ENCODE results near the gene SPNS2. TPM values are rescaled to one million over a fixed set of nuclear protein-coding genes. Genes with fewer than 3 reads are reported as not detected.

The SPNS2 gene
- polyA plus RNA-seq, 10 donors = 4.1 to 10.2 (median 7.1) TPM

DNA sequence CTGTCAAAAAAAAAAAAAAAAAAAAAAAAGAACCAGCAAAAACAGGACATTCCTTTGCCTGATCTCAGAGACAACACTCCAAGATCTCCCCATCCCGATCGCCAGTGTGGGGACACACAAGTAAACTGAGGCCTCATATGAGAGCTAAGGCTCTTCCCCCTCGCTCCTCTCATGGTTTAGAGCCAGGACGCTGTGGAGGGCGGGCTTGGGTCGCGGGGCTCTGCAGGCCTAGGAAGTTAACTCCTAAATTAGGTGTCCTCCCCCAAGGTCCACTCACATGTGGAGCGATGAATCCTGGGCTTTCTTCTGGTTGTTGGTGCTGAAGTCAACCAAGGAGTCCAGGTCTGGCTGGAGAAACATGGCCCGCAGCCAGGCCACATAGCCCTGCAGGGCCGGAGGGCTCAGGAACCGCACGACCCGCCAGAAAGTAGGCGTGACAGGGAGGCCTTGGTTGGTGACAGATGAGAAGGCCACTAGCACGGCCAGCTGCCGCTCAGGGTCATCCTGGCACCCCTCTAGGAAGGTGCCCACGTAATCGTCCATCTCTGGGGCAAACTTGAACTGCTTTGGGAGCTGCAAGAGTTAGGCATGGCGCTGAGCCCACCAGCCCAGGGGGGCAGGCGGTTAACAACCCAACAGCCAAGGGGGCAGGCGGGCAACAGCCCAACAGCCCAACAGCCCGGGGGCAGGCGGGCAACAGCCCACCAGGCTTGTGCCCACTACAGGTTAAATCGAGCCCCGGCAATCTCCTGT lies 51.3 kb downstream of the SPNS2 start:
- DNase-seq = no peak

DNA sequence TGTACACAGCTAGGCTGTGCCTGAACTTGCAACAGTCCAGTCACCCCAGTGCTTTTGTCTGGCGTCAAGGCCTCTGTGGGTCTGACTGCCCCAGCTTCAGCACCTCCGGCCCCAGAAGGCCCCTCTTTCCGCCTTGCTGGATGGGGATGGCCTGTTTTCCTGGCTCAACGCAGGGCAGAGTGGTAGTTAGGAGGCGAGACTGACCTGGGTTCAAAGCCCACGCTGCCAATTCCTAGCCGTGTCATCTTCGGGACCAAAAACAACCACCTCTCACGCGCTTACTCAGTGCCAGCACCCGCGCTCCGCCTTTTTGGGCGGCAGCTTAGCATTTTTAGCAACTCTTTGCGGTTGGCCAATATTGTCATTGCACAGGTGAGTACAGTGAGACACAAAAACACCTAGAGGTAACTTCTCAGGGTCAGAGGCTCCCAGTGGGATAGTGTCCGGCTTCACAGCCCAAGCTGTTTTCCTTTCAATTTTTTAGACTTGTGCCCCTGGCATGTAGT lies 51.9 kb downstream of the SPNS2 start:
- DNase-seq = no peak

DNA sequence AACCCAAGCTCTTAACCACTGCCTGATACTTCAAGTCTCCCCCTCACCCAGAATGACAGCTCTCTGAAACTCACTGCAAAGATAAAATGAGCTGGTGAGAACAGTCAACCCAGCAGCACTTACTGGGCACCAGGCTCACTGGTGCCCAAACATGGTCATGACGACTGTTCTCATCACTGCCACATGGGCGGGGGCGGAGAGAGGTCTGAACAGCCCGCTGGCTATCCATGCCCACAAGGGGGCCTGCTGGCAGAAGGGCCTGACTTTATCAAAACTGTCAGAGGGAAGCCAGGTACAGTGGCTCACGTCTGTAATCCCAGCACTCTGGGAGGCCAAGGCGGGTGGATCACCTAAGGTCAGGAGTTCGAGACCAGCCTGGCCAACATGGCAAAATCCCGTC lies 52.5 kb downstream of the SPNS2 start:
- DNase-seq = no peak

DNA sequence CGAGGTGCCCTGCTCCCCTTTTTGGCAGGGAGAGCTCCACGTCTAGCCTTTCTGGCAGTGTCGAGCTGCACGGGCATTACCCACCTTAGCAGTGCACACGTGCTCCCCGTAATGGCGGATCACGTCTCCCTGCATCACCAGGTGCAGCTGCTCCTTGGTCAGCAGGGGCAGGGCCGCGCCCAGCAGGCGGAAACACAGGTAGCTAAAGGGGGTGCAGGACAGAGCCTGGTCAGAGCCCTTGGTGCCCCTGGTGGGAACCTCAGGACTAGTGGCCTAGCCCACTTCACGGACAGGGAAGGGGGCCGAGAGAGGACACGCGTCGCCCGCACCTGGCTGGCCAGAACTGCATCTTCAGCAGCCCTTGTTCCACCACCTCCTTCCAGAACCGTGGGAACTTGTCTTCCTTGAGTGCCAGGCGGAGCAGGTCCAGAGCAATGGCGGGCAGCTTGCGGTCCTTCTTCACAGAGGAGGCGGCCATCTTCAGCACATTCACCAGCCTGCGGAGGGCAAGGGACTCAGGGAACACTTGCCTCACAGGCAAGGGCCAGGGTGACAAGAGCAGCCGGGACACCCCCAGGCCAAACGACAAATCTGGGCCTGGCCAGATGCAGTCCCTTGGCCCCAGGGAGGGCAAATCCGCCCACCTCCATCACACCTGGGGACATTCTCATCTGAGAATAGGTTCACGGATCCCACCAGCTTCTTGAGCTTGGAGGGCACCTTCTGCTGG lies 53.3 kb downstream of the SPNS2 start:
- no peak for DNase-seq

DNA sequence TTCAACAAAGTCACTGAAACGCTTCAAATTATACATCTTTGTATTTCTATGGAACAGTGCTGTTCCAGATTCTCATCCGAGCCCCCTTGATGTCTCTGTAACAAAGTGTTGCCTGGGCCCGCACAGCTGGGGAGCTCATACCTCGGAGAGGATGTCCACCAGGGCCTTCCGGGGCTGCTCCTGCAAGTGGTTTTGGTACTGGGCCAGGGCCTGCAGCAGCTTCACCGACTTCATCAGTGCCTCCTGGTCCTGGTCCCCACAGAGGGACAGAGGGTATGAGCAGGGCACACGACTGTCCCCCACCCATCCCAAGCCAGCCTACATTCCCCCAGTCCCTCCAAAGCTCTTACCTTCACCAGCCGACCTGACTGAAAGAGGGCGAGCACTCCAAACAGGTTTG lies 55.0 kb downstream of the SPNS2 start:
- no peak for DNase-seq

DNA sequence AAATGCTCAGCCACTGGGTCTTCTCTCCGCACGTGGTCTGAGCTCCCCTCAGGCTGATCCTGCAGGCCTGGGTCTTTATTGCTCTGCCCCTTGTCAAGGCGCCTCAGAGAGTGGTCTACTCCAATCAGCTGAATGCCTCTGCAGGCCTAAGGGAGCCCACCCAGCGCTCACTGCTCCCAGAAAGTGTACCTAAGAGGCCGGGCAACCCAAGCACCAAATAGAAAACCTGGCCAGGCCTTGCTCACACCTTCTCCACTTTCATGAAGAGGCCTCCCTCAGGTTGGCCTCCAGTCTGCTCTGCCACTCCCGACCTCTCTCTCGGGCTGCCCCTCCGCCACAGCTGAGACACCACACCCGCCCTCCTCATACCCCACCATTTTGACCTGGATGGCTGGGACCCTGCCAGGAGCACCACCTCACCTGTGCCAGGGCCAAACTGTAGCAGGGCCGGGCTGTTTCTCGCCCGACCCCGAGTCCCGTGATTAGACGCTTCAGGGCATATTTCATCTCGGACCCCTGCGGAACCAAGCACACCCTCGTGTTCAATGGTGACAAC lies 55.8 kb downstream of the SPNS2 start:
- no peak for DNase-seq

DNA sequence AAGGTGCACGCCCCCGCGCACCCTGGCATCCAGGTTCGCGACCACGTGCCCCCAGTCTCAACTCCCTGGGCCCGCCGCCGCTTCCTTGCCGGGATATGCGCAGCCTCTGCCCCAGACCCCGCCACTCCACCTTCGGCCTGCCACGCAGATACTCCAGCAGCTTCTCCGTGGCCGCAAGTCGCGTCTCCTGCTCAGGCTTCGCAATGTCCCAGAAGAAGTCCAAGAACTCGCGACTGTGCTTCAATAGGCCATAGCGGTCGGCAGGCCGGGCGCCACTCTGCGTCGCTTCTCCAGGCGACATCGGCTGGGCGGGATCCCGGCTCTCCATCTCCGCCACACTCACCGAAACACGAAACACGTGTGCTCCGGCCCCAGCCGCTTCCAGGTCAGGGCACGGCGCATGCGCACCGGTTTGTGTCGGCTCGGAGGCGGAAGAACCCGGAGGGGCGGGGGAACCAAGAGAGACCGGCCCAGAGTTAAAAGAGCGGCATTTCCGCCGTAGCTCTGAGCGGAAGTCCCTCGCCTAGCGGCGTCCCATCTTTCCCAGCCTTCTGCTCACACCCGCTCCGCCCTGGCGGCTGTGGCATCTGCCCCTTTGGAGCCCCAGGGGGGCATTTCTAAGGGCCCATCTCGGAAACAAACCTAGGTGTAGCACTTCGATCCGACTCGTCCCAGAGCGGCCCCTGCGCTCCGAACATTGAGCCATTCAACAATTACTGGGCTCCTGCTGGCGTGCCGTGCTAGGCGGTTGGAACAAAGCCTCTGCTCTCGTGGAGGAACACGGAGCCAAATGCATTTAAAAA lies 56.5 kb downstream of the SPNS2 start, which contains the start of gene MYBBP1A:
TSS of gene MYBBP1A (minus strand) at position 388 of the 803 bp plus-strand sequence. CDS start at position 328, 60 bp downstream.
- peak; percentile 94 to 98 (median 97) for DNase-seq

DNA sequence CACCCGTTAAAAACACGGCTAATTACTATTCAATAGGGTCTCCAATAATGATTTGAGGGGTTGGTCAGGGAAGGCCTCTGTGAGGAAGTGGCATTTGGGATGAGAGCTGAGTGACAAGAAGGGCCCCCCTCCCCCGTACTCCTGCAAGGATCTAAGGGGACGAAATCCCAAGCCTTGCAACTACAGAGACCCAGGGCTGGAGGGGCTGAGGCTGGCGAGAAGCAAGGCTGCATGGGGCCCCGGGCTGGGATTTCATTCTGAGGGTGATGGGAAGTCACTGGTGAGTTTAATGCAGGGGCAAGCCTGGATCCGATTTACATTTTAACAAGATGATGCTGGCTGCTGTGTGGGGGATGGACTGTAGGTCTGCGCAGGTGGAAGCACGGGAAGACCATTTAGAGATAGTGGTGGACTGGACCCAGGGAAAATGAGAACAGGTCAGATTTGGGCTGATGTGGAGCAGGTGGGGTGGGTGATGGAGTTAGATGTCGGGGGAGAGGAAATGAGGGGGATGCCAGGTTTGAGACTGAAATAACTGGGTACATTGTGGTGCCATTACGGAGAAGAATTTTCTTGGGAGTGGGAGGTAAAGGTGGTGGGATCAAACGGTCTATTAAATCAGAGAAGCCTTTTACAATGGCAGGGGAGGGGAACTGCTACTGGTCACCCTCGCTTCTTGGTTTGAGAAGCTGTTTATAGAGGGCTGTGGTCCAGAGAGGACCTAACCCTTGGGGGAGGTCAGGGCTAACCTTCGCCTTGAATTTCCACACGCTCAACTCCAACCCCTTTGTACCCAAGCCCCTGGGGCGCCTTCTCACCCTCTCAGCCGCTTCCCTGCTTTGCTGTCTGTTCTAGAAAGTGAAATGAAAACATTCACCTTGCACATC lies 57.4 kb downstream of the SPNS2 start:
- DNase-seq = no peak

DNA sequence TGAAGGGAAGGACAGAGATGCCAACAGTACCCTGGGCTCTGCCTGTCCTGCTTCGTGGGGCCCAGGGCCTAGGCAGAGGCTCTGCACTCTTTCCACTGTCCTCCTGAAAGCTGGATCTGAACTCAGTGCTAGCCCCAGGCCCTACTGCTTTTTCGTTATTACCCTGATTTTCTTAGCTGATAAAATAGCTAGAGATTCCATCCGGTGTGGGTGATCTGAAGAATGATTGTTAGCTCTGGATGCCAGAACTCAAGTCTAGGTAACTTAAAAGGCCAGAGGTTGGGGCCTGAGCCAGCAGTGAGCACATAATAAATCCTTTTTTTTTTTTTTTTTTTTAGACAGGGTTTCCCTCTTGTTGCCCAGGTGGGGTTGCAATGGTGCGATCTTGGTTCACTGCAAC lies 58.3 kb downstream of the SPNS2 start:
- no peak for DNase-seq

DNA sequence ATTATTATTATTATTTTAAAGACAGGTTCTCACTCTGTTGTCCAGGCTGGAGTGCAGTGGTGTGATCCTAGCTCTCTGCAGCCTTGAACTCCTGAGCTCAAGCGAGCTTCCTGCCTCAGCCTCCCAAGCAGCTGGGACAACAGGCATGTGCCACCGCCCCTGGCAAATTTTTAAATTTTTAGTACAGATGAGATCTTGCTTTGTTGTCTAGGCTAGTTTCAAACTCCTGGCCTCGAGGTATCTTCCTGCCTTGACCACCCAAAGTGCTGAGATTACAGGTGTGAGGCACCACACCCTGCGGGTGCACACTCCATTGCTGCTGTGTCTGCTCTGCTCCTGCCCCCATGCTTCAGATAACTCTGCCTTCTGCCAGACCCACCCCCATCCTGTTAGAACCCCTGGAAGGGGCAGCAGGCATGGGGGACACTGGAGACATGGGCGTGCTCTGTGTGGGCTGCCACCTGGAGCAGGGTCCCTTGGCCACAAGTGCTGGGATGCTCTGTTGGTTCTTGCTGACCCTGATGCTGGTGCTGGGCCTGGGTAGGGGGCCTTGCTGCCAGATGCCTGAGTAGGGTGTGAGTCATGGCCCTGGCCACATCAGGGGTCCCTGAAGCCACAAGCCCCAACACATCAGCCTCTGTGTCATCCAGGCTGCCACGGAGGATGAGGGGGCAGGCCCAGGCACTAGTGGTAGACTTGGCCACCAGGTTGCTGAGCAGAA lies 59.1 kb downstream of the SPNS2 start:
- no peak for DNase-seq

DNA sequence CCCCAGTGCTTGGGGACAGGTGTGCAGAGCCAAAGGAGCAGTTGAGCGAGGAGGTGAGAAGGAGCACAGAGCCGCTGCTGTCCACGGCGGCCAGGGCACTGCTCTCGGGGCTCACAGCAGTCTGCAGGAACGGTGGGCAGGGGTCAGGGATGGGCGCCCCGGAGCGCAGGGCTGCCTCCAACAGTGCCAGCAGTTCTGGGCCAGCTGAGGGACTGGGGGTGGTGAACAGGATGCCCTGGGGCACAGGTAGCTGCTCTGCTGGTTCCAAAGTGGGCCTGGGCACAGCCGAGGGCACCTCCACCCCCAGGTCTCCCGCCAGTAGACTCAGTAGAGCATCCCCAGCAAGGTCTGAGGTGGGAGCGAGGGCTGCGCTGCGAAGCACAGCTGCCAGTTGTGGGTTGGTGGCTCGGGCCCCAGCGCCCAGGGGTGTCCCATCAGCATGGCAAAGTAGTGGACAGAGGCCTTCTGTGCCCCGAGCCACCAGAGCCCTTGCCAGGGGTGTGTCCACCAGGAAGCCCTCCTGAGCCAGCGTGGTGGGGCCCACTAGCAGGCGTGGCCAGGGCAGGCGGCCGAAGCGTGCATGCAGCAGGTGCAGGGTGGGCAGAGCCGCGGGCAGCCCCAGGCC lies 59.8 kb downstream of the SPNS2 start:
- no peak for DNase-seq

DNA sequence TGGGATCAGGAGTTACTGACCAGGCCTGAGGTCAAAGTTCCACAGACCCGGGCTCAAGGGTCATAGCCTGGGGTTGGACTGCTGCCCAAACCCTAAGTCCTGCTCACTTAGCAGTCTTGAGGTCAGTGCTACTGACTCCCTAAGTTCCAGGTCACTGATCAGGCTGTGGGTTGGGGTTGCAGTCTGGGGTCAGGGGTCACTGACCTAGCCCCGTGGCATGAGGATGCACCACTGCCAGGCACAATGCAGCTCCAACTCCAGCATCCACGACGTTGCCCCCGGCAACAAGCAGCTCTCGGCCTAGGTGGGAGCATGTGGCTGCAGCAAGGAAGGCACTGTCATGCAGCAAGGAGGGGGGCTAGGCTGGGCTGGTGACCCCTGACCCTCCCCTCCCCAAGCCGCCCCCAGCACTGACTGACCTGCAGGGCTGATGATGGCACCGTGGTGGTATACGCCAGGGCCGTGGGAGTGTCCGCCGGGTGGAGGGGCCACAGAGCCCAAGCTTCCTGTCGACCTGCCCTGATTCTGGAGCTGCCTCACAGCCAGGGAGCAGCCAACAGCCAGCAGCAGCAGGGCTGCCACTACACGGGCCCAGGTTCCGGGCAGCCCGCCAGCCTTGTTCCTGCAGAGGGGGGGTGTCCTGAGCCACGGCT lies 60.6 kb downstream of the SPNS2 start:
- DNase-seq = no peak

DNA sequence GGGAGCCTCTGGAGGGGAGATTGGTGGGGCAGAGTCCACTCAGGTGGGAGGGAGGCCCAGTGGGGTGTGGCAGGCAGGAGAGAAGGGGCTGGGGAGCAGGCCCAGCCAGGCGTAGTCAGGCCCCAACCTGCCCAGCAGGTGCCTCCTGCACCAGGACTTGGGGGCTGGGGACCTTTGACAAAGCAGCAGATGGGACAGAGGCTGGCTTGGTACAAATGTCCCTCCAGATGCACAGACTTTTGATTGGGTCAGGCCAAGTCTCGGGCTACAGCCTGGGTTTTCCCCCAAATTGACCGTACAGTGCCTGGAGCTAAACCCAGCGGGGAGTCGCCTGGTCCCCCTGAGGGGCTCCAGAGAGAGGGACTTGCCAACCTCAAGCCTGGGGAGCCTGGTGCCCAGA lies 61.3 kb downstream of the SPNS2 start:
- DNase-seq = no peak

DNA sequence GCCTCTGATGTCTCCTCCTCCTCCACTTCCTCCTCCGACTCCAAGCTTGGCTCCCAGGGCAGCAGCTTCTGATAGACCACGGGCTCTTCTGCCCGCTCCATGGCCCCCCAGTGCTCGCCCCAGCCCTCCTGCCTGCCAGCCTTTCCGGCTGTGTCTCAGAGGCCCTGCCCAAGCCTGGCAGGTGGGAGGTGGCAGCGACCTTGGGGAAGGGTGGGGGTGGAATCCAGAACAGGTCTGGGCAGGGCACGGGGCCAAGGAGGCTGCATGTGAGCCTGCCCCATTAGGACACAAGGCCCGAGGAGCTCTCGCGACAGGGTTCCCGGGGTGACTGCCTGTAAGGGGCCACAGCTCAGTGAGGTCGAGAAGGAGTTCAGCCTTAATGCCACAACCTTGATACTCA lies 61.7 kb downstream of the SPNS2 start, which contains the start of gene GGT6:
TSS of gene GGT6 (minus strand) at position 157 of the 400 bp plus-strand sequence. CDS start at position 101, 56 bp downstream.
- DNase-seq = no peak

DNA sequence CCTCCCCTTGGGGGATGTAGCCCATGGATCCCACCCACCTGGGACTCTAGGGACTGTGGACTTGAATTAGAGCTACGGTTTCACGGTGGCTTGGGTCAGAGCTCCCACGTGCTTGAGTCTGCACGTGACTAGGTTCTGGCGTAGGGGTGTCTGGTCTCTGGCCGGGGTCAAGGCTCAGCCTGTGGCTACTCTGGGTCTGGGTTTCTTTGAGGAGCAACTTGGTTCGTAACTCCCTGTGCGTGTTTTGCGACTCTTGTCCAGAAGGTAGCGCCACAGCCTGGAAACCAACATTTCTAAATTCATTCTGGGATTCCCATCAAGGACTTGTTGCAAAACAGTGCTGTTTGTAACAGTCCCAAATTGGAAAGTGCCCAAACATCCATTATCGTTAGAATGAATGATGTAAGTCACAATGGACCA lies 62.2 kb downstream of the SPNS2 start:
- DNase-seq = peak in 1 of 3 donors; percentile 52

DNA sequence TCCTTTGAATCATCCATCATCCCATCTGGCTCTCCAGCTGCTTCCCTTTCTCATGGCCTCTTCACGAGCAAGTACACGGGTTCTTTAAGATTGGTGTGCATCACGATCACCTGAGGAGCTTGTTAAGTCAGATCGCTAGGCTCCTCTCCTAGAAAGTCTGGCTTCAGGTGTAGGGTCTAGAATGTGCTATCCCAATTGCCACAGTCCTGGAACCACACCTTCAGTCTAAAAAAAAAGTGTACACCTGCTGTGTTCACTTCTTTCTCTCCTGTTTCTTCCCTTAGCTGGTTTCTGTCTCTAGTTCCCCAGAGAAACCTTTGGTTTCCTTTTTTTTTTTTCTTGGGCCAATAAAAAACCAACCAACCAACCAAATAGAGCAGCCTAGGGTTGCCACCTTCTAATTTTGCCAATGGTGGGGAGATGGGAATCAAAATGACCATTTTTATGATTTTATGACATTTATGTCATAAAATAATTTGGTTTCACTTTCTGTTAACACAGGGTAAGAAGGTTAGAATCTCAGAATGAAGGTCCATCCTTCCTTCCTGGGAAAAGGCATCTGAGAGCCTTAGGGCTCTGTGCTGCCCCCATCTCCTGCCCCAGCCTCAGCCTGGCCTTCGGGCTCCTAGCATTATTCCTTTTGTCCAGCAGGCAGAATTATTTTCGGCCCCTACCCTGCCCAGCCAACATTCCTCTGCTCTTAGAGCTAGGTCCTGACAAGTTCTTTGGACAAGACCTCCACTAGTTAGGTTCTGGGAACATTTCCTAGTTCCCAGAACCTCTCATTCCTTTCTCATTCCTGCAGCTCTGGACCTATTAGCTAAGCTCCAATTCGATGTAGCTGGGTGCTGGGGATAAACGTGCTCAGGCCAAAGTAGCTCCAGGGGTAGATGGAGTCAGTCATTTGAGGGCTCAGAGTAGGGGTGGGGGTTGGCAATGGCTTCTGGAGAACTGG lies 63.6 kb downstream of the SPNS2 start:
- no peak for DNase-seq
